ENCODE measurements around the gene CLVS2. TPM values are rescaled to one million over a fixed set of nuclear protein-coding genes. Genes with fewer than 3 reads are reported as not detected.

CLVS2 gene
- total and polyA plus RNA-seq, 3 experiments from 2014 or later, result not detected

- H3K36me3 ChIP-seq (ENCODE audit: insufficient read depth, low read length), result no peaks in the 10 kb centered on the region
- no peak overlapping the region for H3K27ac ChIP-seq (ENCODE audit: low read depth, low read length)
- no peaks in the 10 kb centered on the region for H3K4me1 Mint-ChIP-seq
- no peak overlapping the region for H3K4me3 Mint-ChIP-seq
- no peak overlapping the region for H3K27ac Mint-ChIP-seq
- H3K9me3 Mint-ChIP-seq, result peaks cover 0 to 10% (median 3%) of the 10 kb centered on the region in 5 donors
- no peak for DNase-seq
- no peaks in the 10 kb centered on the region for H3K4me1 ChIP-seq (ENCODE audit: insufficient read depth, low read length)
- ChIA-PET POLR2A (no interaction called here), CTCF (no interaction called here)
- no peaks in the 10 kb centered on the region for H3K36me3 Mint-ChIP-seq
- H3K9me3 ChIP-seq (ENCODE audit: low read length), result no peaks in the 10 kb centered on the region
- no peaks in the 10 kb centered on the region for H3K27me3 Mint-ChIP-seq
- no peaks in the 10 kb centered on the region for H3K27me3 ChIP-seq (ENCODE audit: insufficient read depth, low read length, poor library complexity, severe bottlenecking)
- H3K4me3 ChIP-seq (ENCODE audit: low read length), result no peak overlapping the region
Observed at GRCh38 chr6:123074616-123075015, 78.6 kb downstream of the CLVS2 start.

DNA sequence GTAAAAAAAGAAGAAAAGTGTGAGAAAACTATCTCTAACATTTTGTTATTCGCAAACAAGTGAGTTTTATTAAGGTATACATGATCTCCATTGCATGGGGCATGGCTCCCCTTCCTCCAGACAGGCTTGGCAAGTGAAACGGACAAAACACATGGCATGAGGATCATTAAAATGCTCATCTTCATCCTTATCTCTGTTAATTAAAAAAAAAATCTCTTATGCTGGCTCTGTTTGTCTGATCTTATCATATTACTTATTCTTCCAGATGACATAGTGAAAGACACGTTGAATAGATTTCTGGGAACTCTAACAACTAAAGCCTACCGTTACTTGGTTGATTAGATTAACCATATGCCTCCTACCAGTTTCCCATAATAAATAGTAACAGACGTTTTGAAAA lies 89.4 kb downstream of the CLVS2 start:
- peaks cover 2 to 11% (median 7%) of the 10 kb centered on the region in 5 donors for H3K9me3 Mint-ChIP-seq
- Histone ChIP-seq H3K4me3 (ENCODE audit: low read length) (no peak overlapping the region), H3K4me1 (ENCODE audit: insufficient read depth, low read length) (no peaks in the 10 kb centered on the region), H3K36me3 (ENCODE audit: insufficient read depth, low read length) (no peaks in the 10 kb centered on the region), H3K27me3 (ENCODE audit: insufficient read depth, low read length, poor library complexity, severe bottlenecking) (no peaks in the 10 kb centered on the region), H3K9me3 (ENCODE audit: low read length) (no peaks in the 10 kb centered on the region), H3K27ac (ENCODE audit: low read depth, low read length) (no peak overlapping the region)
- no peak for DNase-seq
- H3K27me3 Mint-ChIP-seq, result no peaks in the 10 kb centered on the region
- ChIA-PET POLR2A (no interaction called here), CTCF (no interaction called here)
- no peaks in the 10 kb centered on the region for H3K36me3 Mint-ChIP-seq
- H3K4me1 Mint-ChIP-seq, result no peaks in the 10 kb centered on the region
- no peak overlapping the region for H3K27ac Mint-ChIP-seq
- no peak overlapping the region for H3K4me3 Mint-ChIP-seq

GRCh38 chr6:123089226-123089625 lies 93.2 kb downstream of the CLVS2 start:
- Mint-ChIP-seq H3K4me3 (no peak overlapping the region), H3K27ac (no peak overlapping the region), H3K27me3 (no peaks in the 10 kb centered on the region), H3K9me3 (peaks cover 2 to 11% (median 5%) of the 10 kb centered on the region in 5 donors), H3K4me1 (no peaks in the 10 kb centered on the region), H3K36me3 (no peaks in the 10 kb centered on the region)
- Histone ChIP-seq H3K27ac (ENCODE audit: low read depth, low read length) (no peak overlapping the region), H3K9me3 (ENCODE audit: low read length) (no peaks in the 10 kb centered on the region), H3K27me3 (ENCODE audit: insufficient read depth, low read length, poor library complexity, severe bottlenecking) (no peaks in the 10 kb centered on the region), H3K36me3 (ENCODE audit: insufficient read depth, low read length) (no peaks in the 10 kb centered on the region), H3K4me3 (ENCODE audit: low read length) (no peak overlapping the region), H3K4me1 (ENCODE audit: insufficient read depth, low read length) (no peaks in the 10 kb centered on the region)
- POLR2A ChIA-PET, result no interaction called here
- CTCF ChIA-PET, result no interaction called here
- DNase-seq, result no peak

DNA sequence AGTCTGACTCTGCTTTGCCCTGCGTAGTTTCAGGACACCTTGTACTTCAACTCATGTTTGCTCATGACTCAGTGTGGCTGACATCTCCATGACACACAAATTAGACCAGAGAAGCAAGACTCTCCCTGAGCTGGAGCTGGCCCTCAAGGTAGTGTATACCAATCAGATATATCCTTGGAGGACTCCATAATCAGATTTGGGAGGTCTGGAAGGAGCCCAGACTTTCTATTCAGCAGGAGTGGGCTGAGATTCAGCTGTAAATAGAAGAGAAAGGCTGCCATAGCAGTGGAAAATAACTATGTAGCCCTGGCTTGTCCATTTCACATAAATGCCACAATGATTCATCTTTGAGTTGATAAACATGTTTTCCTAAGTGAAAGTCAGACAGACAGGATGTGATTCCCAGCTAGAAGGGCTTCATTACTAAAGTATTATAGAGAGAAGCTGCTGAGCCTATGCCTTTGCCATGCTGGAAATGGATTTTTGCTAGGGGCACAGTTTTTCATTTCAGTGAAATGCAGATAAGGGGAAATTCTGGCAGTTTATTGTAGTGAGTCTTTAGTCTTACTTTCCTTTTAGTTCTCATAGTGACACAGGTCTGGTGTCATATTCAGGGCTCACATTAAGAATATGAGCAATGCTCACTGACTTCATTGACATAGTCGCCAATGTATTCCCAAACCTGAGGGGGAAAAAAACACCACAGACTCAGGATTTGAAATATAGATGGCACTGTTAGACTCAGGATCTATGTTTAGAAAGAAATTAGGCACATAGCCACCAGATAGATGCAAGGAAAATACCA lies 95.3 kb downstream of the CLVS2 start:
- Mint-ChIP-seq H3K9me3 (peaks cover 0 to 8% (median 4%) of the 10 kb centered on the region in 5 donors), H3K27me3 (no peaks in the 10 kb centered on the region), H3K27ac (no peak overlapping the region), H3K4me3 (no peak overlapping the region), H3K36me3 (no peaks in the 10 kb centered on the region), H3K4me1 (no peaks in the 10 kb centered on the region)
- no peak overlapping the region for H3K4me3 ChIP-seq (ENCODE audit: low read length)
- H3K27ac ChIP-seq (ENCODE audit: low read depth, low read length), result no peak overlapping the region
- no peak for DNase-seq
- H3K36me3 ChIP-seq (ENCODE audit: insufficient read depth, low read length), result no peaks in the 10 kb centered on the region
- ChIA-PET POLR2A (no interaction called here), CTCF (no interaction called here)
- no peaks in the 10 kb centered on the region for H3K4me1 ChIP-seq (ENCODE audit: insufficient read depth, low read length)
- H3K9me3 ChIP-seq (ENCODE audit: low read length), result no peaks in the 10 kb centered on the region
- no peaks in the 10 kb centered on the region for H3K27me3 ChIP-seq (ENCODE audit: insufficient read depth, low read length, poor library complexity, severe bottlenecking)

DNA sequence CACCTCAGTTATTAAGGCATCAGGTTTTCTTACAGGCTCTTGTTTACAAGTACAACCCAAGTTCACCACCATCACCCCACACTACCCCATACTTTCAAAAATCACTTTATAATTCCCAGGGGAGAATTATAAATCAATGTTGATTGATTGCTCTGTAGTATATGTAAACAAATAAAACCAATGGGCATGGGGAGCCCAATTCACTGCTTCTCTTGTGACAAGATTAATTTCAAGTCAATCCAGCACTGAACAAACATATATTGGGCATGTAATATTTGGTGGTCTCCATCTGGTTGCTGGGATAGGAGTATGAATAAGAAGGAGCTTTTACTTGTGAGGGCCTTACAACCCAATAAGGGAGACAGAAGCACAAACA lies 95.8 kb downstream of the CLVS2 start:
- ChIA-PET CTCF (no interaction called here), POLR2A (no interaction called here)
- H3K36me3 Mint-ChIP-seq, result no peaks in the 10 kb centered on the region
- Histone ChIP-seq H3K27me3 (ENCODE audit: insufficient read depth, low read length, poor library complexity, severe bottlenecking) (no peaks in the 10 kb centered on the region), H3K4me1 (ENCODE audit: insufficient read depth, low read length) (no peaks in the 10 kb centered on the region), H3K36me3 (ENCODE audit: insufficient read depth, low read length) (no peaks in the 10 kb centered on the region), H3K27ac (ENCODE audit: low read depth, low read length) (no peak overlapping the region), H3K4me3 (ENCODE audit: low read length) (no peak overlapping the region), H3K9me3 (ENCODE audit: low read length) (no peaks in the 10 kb centered on the region)
- H3K27ac Mint-ChIP-seq, result no peak overlapping the region
- DNase-seq, result no peak
- no peaks in the 10 kb centered on the region for H3K4me1 Mint-ChIP-seq
- no peaks in the 10 kb centered on the region for H3K27me3 Mint-ChIP-seq
- H3K4me3 Mint-ChIP-seq, result no peak overlapping the region
- H3K9me3 Mint-ChIP-seq, result peaks cover 0 to 8% (median 4%) of the 10 kb centered on the region in 5 donors

- H3K4me3 Mint-ChIP-seq, result no peak overlapping the region
- CTCF ChIA-PET, result no interaction called here
Observed at GRCh38 chr6:123094795-123095194, 98.8 kb downstream of the CLVS2 start.

GRCh38 chr6:123105561-123105960 lies 109.5 kb downstream of the CLVS2 start:
- no peaks in the 10 kb centered on the region for H3K4me1 Mint-ChIP-seq
- CTCF ChIA-PET, result no interaction called here
- no peak for DNase-seq

More at GRCh38 chr6:123094795-123095194, 98.8 kb downstream of the CLVS2 start:
- no peak for DNase-seq
- Histone ChIP-seq H3K9me3 (ENCODE audit: low read length) (no peaks in the 10 kb centered on the region), H3K36me3 (ENCODE audit: insufficient read depth, low read length) (no peaks in the 10 kb centered on the region), H3K4me1 (ENCODE audit: insufficient read depth, low read length) (no peaks in the 10 kb centered on the region), H3K27me3 (ENCODE audit: insufficient read depth, low read length, poor library complexity, severe bottlenecking) (no peaks in the 10 kb centered on the region), H3K27ac (ENCODE audit: low read depth, low read length) (no peak overlapping the region), H3K4me3 (ENCODE audit: low read length) (no peak overlapping the region)
- H3K36me3 Mint-ChIP-seq, result no peaks in the 10 kb centered on the region
- no peaks in the 10 kb centered on the region for H3K27me3 Mint-ChIP-seq
- POLR2A ChIA-PET, result no interaction called here
- no peaks in the 10 kb centered on the region for H3K4me1 Mint-ChIP-seq
- peaks cover 0 to 8% (median 4%) of the 10 kb centered on the region in 5 donors for H3K9me3 Mint-ChIP-seq
- H3K27ac Mint-ChIP-seq, result no peak overlapping the region

DNA sequence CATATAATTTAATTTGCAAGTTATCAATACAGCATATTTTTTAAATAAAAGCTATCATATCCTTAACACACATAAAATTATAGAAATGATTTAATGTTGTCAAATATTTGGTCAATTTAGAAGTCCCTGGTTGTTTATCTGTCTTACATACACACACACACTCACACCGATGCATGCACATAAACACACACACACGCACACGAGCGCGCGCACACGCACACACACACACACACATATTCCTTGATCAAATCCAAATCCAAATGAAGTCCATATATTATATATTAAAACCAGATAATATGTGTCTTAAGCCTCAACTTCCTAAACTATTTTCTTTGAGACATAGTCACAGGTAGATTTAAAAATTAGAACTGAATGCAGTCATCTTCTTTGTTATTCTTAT lies 120.3 kb downstream of the CLVS2 start:
- Mint-ChIP-seq H3K36me3 (no peaks in the 10 kb centered on the region), H3K27ac (no peak overlapping the region), H3K27me3 (no peaks in the 10 kb centered on the region), H3K9me3 (peaks cover 0 to 4% (median 2%) of the 10 kb centered on the region in 5 donors), H3K4me1 (no peaks in the 10 kb centered on the region), H3K4me3 (no peak overlapping the region)
- CTCF ChIA-PET, result no interaction called here
- DNase-seq, result no peak
- Histone ChIP-seq H3K27me3 (ENCODE audit: insufficient read depth, low read length, poor library complexity, severe bottlenecking) (no peaks in the 10 kb centered on the region), H3K4me3 (ENCODE audit: low read length) (no peak overlapping the region), H3K4me1 (ENCODE audit: insufficient read depth, low read length) (no peaks in the 10 kb centered on the region), H3K27ac (ENCODE audit: low read depth, low read length) (no peak overlapping the region), H3K36me3 (ENCODE audit: insufficient read depth, low read length) (no peaks in the 10 kb centered on the region), H3K9me3 (ENCODE audit: low read length) (no peaks in the 10 kb centered on the region)
- POLR2A ChIA-PET, result no interaction called here

More at GRCh38 chr6:123105561-123105960, 109.5 kb downstream of the CLVS2 start:
- H3K36me3 Mint-ChIP-seq, result no peaks in the 10 kb centered on the region
- no peak overlapping the region for H3K4me3 ChIP-seq (ENCODE audit: low read length)
- POLR2A ChIA-PET, result no interaction called here
- H3K9me3 Mint-ChIP-seq, result peaks cover 6 to 41% (median 15%) of the 10 kb centered on the region in 5 donors
- H3K27ac ChIP-seq (ENCODE audit: low read depth, low read length), result no peak overlapping the region
- H3K27ac Mint-ChIP-seq, result no peak overlapping the region
- H3K27me3 ChIP-seq (ENCODE audit: insufficient read depth, low read length, poor library complexity, severe bottlenecking), result no peaks in the 10 kb centered on the region
- no peaks in the 10 kb centered on the region for H3K4me1 ChIP-seq (ENCODE audit: insufficient read depth, low read length)
- no peaks in the 10 kb centered on the region for H3K9me3 ChIP-seq (ENCODE audit: low read length)
- no peak overlapping the region for H3K4me3 Mint-ChIP-seq
- H3K36me3 ChIP-seq (ENCODE audit: insufficient read depth, low read length), result no peaks in the 10 kb centered on the region
- no peaks in the 10 kb centered on the region for H3K27me3 Mint-ChIP-seq
